ENCODE measurements around the gene GMFB.
A peak's percentile ranks its signal among the peaks of the same experiment; 100 is the strongest.
"Not testable (repeated sequence)": the region's sequence is repeated elsewhere in the genome, so short reads cannot be mapped to it uniquely, and the experiment has no call there.

The GMFB gene

GRCh38 chr14:54457609-54457996, 31.2 kb downstream of the GMFB start:
- DNase-seq (ENCODE audit: low spot score) = no peak

DNA sequence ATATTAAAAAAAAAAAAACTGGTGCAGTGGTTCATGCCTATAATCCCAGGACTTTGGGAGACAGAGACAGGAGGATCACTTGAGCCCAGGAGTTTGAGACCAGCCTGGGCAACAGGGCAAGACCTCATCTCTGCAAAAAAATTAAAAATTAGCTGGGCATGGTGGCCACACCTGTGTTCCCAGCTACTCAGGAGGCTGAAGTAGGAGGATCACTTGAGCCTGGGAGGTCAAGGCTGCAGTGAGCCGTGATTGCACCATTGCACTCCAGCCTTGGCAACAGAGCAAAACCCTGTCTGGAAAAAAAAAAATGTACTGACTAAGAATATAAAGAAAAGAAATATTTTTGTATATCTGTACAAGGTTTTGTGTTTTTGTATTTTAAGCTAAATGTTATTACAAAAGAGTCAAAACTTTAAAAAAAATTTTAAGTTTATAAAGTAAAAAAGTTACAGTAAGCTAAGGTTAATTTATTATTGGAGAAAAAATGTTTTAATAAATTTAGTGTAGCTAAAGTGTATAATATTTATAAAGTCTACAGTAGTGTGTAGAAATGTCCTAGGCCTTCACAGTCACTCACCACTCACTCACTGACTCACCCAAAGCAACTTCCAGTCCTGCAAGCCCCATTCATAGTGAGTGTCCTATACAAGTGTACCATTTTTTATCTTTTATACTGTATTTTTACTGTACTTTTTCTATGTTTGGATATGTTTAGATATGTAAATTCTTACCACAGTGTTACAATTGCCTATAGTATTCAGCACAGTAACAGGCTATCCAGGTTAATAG, 31.8 kb downstream of the GMFB start:
- not testable (repeated sequence) for DNase-seq (ENCODE audit: low spot score)

DNA sequence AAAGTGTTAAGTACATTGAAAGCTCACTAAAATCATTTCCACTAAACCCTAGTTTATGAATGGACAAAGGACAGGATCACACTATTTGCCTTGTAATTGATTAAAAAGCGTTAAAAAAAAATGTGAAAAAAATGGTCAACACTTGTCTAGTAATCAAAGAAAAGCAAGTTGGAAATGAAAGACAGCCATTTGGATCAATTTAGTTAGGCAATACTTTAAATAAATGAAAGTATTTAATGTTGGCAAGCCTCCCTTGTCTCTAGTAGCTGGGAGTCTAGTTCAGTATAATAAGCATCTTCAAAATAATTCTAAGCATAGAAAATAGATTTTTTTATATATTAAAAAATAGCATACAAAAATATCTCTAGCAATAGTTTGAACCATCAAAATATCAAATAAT, 33.4 kb downstream of the GMFB start:
- no peak for DNase-seq (ENCODE audit: low spot score)

DNA sequence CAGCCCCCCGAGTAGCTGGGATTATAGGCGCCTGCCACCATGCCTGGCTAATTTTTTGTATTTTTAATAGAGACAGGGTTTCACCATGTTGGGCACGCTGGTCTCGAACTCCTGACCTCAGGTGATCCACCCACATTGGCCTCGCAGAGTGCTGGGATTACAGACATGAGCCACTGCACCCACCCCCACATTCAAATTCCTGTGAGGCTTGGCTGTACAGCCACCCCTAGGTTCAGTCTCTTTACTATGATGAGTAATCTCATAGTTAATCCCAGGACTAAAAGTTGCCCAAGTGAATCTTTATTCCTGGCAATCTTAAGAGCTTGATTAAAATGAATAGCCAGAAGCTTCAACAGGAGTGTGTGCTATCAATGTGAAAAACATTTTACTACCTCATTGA, 34.8 kb downstream of the GMFB start:
- not testable (repeated sequence) for DNase-seq (ENCODE audit: low spot score)

DNA sequence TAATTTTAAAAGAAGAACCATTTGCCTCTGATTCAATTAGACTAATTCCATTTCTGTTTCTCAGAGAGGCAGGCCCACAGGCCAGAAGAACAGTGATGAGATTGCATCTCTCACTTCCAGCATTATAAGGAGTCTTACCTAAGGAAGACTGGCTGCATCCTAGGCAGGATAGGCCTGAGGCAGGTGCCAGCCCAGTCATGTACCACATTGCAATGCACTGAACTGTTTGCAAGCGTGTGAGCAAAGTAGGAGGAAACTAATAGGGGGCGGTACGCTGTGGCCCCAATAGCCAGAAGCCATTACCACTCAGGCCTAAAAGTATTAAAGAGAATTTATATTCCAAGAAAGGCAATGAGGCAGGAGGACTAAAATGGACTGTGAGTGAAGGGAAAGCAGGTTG, 35.5 kb downstream of the GMFB start:
- no peak for DNase-seq (ENCODE audit: low spot score)

GRCh38 chr14:54451961-54452360, 36.8 kb downstream of the GMFB start:
- no peak for DNase-seq (ENCODE audit: low spot score)

- DNase-seq (ENCODE audit: low spot score) = no peak
Measured at GRCh38 chr14:54451121-54451601, 37.6 kb downstream of the GMFB start.

GRCh38 chr14:54450535-54450934, 38.2 kb downstream of the GMFB start:
- DNase-seq (ENCODE audit: low spot score) = no peak

DNA sequence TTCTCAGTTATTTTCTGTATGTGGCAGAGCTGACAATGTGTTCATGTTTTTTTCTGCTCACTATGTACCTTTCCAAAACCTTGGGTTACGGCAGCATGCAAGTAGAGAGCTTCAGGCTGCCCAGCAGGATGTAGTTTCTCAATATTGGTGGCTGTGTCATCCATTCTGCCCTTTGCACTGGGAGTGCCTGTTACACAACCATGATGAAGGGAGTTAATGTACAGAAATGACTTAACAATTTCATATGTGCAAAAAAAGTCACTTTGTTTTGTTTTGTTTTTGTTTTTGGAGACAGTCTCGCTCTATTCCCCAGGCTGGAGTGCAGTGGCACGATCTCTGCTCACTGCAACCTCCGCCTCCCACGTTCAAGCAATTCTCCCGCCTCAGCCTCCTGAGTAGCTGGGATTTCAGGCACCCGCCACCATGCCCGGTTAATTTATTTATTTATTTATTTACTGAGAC, 41.5 kb downstream of the GMFB start:
- DNase-seq (ENCODE audit: low spot score) = peak; percentile 84

DNA sequence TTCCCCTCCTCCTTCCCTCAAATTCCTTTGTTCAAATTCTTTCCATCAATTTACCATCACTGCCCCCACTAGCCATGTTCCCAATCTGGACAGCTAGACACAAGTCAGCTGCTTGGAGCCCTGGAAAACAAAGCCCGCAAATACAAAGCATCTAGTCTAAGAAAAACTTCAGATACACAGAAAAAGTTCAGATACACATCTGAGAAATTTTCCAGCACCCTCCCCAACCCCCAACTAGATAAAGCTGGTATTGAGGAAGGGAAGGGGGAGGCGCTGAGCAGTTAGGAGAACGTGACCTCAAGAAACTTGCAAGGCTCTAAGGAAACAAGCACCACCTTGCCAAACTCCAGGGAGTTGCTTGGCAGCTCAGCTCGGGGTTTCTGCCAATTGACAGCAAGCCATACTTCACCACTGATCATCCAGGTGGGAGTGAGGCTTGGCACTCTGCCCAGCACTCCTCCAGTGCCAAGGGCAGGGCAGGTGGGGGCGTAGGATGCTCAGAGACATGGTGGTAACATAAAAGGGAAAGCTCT, 42.6 kb downstream of the GMFB start:
- peak; percentile 23 for DNase-seq (ENCODE audit: low spot score)

- no peak for DNase-seq (ENCODE audit: low spot score)
Measured at GRCh38 chr14:54444681-54445080, 44.1 kb downstream of the GMFB start.

DNA sequence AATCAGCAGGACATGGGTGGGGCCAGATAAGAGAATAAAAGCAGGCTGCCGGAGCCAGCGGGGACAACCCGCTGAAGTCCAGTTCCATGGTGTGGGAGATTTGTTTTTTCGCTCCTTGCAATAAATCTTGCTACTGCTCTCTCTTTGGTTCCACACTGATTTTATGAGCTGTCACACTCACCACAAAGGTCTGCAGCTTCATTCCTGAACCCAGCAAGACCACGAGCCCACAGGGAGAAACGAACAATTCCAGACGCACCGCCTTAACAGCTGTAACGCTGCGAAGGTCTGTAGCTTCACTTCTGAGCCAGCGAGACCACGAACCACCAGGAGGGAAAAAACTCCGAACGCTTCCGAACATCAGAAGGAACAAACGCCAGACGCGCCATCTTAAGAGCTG, 44.8 kb downstream of the GMFB start:
- no peak for DNase-seq (ENCODE audit: low spot score)

GRCh38 chr14:54442961-54443360, 45.8 kb downstream of the GMFB start:
- DNase-seq (ENCODE audit: low spot score) = not testable (repeated sequence)

- peak; percentile 94 for DNase-seq (ENCODE audit: low spot score)
Measured at GRCh38 chr14:54440873-54441868, 47.6 kb downstream of the GMFB start, which contains the start of gene CNIH1. TSS of gene CNIH1 (minus strand) at chr14:54441374. CDS start at chr14:54441327, 47 bp downstream.

DNA sequence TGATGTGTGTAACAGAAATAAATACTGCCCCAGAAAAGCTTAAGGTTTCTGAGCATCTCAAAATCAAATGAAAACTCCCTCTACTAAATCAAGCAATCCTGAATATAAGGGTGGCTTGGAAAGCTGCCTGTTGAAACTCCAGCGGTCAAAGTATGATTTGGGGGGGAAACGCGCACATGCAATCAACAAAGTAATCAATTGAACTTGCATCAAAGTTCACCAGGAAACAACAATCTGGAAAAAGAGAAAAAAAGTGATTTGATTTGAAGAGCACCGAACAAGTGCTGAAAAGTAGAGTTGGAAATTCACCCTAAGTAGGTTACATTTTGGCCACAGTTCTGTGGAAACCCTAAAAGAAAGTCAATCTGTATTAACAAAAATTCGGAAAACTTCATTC, 48.3 kb downstream of the GMFB start:
- no peak for DNase-seq (ENCODE audit: low spot score)

GRCh38 chr14:54440037-54440436, 48.7 kb downstream of the GMFB start:
- DNase-seq (ENCODE audit: low spot score) = no peak

DNA sequence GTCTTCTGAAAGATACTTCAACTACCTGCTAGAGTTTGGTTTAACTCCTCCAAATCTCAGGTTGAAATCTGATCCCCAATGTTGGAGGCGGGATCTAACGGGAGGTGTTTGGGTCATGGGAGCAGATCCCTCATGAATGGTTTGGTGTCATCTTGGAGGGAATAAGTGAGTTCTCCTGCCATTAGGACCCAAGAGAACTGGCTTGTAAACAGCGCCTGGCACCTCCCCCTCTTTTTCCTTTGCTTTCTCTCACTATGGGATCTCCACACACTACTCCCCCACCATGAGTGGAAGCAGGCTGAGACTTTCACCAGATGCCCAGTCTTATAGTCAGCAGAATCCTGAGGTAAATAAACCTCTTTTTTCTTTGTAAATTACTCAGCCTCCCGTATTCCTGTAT, 50.1 kb downstream of the GMFB start:
- no peak for DNase-seq (ENCODE audit: low spot score)

DNA sequence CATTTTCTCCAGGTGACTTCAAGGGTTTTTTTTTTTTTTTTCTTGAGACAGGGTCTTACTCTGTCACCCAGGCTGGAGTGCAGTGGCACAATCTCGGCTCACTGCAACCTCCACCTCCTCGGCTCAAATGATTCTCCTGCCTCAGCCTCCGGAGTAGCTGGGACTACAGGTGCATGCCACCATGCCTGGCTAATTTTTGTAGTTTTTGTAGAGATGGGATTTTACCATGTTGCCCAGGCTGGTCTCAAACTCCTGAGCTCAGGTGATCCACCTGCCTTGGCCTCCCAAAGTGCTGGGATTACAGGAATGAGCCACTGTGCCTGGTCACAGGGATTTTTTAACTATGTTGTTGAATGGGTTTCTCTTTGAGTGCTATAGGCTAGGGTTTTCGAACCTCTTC, 50.8 kb downstream of the GMFB start:
- DNase-seq (ENCODE audit: low spot score) = not testable (repeated sequence)

DNA sequence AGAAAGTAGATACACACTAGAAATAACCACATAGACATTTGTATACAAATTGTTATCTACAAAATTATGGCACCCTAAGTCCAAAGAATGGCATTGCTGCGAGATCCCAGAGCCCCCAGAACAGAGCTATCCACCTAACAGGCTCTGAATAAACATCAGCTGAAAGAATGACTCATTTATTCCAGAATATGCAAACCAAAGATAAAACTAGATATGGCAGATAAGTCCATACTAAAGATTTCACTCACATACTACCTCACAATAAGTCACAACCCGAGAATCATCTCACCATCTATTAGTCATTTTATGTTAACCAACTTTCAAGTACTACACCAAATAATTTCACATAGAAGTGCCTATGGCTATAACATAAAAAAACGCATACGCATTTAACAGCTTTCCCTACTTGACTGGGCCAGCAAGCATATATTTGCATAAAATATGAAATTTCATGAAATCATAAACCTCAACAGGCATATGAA, 53.2 kb downstream of the GMFB start:
- DNase-seq (ENCODE audit: low spot score) = no peak

DNA sequence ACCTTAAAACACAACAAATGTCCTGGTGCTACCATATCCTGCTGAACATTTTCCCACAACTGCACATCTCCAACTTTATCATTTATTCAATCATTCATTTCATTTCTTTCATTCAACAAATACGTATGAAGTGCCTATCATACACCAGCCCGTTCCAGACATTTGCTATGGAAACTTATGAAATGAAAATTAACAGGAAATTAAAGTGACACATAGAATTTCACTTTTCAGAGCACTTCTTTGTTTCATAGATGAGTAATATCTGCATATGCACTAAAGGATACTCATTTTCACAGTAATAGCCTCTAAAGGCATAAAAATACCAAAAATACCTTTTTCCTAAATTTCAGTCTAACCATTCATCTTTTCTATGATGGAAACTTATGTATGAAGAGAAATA, 60.3 kb downstream of the GMFB start:
- DNase-seq (ENCODE audit: low spot score) = no peak

DNA sequence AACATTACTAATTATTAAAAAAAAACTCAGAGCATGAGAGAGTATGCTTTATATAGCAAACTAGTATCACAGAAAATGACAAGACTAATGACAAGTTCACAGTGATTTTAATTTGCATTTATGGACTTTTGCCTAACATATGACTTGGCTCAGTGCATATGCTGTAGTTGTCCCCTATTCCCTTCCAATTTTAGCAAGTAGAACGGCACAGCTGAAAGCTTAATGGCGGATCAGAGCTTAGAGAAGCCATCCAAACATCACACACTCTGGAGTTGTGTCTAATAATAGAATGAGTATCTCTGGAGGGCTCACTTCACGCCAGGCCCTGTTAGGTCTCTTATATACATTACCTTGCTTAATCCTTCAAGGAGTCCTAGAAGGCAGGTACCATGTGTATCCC, 60.9 kb downstream of the GMFB start:
- no peak for DNase-seq (ENCODE audit: low spot score)
